ENCODE results near the gene TRIM65.

TRIM65 gene

DNA sequence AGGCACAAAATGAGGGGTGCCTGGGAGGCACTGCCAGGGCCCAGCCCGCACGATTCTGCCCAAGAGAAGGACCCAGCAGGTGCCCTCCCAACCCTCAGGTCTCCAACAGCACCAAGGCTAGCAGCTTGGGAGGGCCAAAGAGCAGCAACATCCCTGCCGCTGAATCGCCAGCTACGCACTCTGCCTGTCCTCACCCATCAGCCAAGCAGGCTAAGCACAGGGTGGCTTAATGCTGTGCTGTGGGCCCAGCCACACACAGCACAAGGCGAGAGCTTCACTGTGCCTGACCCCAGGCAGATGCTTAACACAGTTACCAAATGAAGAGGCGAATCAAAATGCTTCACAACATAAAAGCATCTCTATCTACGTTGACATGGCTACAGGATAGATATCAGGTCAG is 18.5 kb upstream of the TRIM65 start:
- TF ChIP-seq, protein P1, sequence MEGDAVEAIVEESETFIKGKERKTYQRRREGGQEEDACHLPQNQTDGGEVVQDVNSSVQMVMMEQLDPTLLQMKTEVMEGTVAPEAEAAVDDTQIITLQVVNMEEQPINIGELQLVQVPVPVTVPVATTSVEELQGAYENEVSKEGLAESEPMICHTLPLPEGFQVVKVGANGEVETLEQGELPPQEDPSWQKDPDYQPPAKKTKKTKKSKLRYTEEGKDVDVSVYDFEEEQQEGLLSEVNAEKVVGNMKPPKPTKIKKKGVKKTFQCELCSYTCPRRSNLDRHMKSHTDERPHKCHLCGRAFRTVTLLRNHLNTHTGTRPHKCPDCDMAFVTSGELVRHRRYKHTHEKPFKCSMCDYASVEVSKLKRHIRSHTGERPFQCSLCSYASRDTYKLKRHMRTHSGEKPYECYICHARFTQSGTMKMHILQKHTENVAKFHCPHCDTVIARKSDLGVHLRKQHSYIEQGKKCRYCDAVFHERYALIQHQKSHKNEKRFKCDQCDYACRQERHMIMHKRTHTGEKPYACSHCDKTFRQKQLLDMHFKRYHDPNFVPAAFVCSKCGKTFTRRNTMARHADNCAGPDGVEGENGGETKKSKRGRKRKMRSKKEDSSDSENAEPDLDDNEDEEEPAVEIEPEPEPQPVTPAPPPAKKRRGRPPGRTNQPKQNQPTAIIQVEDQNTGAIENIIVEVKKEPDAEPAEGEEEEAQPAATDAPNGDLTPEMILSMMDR (IDR thresholded peaks at IDR 0.05) = no peak

DNA sequence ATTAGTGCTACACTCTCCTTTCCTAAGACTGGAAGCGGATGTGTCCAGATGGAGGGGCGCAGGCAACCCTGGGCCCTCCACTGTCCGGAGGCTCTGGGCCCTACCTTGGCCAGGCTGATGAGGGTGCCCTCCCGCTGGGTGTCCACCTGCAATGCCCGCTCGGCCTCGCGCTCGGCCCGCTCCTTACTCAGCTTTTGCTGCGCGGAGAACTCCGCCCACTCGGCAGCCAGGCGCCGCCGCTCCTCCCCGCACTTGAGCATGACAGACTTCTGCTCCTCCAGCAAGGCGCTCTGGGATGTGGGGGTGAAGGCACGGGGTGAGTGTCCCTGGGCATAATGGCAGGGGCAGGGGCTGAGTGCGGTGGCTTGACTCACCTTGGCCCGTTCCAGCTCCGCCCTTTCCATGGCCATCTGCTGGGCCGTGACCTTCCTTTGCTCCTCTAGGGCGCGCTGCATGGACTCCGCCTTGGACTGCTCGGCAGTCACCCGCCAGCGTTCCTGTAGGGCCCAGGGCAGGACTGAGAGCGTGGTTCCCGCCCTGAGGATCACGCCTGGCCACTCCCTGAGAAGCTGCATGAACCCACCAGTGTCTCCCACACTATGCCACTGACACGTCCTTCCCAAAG is 18.0 kb upstream of the TRIM65 start:
- TF ChIP-seq, protein P1 (IDR thresholded peaks at IDR 0.05) = no peak

DNA sequence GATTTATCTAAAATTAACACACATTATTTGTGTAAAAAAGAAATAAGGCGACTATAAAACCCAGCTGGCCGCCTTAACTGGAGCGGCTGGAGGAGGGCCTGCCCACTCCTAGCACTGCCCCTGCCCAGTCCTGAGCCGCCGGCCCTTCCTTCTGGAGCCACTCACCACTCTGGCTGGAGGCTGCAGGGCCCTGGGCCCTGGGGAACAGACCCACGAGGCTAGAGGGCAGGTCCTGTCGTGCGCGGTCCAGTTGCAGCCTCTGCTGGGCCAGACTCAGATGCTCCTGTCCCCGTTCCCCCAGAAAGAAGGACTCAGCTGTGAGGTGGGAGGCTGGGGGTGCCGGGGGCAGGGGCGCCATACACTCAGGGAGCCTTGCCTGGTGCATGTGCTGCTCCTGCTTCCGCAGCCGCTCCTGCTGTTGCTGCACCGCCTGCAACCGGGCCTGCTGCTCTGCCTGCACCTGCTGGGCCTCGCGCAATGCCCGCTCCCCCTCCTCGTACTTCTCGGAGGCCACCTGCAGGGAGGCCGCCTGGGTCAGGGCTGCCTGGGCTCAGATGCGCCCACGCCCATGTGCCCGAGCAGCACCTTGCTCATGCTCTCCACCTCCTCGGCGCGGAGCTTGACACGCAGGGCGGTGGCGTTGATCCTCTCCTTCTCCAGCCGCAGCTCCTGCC is 16.9 kb upstream of the TRIM65 start:
- TF ChIP-seq, protein P1 (IDR thresholded peaks at IDR 0.05) = no peak

DNA sequence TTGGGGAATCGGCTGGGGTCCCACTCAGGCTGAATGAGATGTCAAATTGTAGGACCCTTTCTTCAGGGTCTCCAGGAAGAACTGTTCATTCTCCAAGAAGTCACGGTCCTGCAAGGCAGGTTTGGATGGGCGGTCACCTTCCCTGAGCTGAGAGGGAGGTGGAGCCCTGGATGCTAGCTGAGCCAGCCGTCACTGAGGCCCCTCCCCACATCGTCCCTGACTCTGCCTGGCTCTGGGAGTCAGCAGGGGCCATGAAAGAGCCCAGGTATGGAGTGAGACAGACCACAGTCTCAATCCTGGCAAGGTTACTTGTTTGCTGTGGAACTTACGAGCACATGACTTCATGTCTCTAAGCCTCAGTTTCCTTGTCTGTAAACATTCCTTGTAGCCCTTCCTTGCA is 13.9 kb upstream of the TRIM65 start:
- TF ChIP-seq, protein P1 (IDR thresholded peaks at IDR 0.05) = no peak

DNA sequence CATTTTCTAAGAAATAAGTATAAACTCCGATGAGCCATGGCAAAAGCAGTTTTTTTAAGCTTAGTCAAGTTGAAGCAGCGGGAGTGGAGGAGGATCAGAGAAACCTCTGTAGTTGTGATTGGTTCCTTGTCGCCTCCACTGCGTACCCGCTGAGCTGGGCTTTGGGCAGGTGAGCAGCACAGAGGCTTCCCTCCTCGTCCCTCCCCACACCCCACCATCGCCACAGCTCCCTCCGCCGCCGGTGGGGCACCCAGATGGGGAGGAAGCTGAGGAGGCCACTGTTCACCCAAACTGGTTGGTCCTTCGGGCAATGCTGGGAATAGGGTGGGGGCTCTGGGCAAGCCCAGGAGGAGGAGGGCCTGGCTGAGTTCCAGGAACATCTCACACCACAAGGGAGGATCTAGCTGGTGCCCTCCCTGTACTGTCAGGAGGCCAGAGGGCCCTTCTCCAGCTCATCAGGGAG is 13.1 kb upstream of the TRIM65 start:
- TF ChIP-seq, protein P1 (IDR thresholded peaks at IDR 0.05) = no peak

DNA sequence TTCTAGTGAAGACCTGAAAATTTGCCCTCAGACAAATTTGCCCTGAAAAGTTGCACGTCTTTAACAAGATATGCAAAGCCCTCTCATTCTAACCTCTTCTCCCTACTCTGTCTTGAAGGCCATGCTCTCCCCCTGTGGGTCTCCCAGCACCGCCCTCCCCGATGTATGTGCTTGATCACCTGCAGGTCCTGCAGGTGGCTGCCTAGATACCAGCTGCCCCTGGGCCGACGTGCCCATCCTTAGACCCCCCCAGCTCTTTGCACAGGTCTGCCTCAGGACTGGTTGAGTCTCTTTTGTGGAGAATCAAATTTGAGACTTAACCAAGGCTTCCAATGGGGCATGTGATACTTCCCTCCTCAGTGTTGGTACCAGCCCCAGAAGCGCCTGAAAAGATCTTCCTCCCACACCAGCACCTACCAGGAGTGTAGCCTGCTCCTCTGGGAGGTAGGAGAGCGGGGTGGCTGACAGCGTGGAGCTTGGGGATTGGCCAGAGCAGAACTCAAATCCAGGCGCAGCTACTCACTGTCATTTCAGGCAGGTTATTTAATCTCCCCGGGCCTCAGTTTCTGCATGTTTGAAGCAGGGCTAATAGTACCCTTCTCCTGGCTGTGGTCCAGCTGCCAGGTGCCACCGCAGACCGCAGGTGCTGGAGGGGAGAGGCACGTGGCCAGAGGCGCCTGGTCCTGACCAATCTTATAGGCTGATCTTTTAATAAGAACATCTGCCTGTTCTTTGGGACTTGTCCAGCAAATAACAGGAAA is 12.5 kb upstream of the TRIM65 start:
- TF ChIP-seq, protein P1 (IDR thresholded peaks at IDR 0.05) = no peak

DNA sequence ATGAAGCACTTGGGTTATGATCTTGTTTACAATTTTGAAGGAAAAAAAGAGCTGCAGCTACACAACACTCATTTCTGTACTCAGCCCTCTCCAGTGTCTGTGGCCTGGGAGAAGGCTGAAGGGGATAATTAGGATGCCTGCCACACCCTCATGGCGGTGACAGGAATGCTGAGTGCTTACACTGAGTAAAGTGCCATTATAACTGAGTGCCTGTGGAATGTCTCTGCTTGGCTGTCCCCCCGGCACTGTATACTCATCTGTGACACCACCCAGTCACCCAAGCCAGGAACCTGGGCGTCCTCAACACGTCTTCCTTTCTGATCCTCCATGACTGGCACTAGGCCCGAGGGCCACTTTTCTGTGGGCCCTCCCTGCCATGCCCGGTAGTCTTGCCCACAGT is 11.4 kb upstream of the TRIM65 start:
- TF ChIP-seq, protein P1 (IDR thresholded peaks at IDR 0.05) = no peak

Data from LNCAP (cell line).